Measurements from ENCODE around the gene MKLN1. TPM values are rescaled to one million over a fixed set of nuclear protein-coding genes. Genes with fewer than 3 reads are reported as not detected.

MKLN1 gene
- total and polyA plus RNA-seq, 10 of the 15 experiments (the other 5 are each of a cell fraction or from before 2014, with no cell fraction given): 13.6 to 55.8 (median 29.3) TPM

DNA sequence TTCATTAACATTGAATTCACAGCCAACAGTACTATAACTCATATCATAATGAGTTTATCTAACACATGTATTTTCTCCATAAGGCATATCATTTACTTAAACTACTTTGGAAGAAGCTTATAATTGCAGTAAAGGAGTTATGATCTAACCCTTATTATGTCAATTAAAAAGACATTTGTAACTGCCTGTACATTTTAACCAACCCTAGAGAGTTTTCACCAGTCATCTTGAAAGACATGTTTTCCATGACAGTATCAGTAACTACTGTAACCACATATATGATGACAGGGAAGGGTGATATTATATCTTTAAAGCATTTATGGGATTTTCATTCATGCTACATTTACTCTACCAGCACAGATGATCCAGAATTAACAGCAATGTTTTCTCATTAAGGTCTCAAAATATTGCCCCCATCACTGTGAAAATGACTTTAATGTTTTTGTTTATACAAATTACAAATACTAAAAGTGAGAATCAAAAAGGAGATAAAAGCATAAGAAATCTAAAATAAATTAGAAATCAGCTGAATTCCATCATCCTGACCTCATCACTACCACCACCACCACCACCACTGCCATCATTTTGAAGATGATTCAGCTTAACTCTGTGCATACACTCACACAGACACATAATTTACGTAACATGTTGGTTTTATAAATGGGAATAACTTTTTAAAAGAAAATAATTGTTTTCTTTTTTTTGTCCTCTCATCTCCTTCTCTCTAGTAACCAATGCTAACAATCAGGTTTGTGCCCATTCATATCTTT lies 53.6 kb downstream of the MKLN1 start:
- Histone ChIP-seq H3K9ac (ENCODE audit: control insufficient read depth, insufficient read depth, low read length) (no peak overlapping the region), H3K4me3 (no peak overlapping the region), H3K4me2 (ENCODE audit: control insufficient read depth, insufficient read depth) (no peak overlapping the region), H3K27me3 (replicated peaks in 1 of 2; ENCODE audit: control insufficient read depth in 2 of 2, insufficient read depth in 2 of 2, low read length in 1 of 2) (no peaks in the 10 kb centered on the region), H3K27ac (ENCODE audit: control insufficient read depth, insufficient read depth) (no peak overlapping the region), H3K36me3 (ENCODE audit: control insufficient read depth in 2 of 2, insufficient read depth in 2 of 2, low read length in 1 of 2) (no peaks in the 10 kb centered on the region), H3K4me1 (ENCODE audit: control insufficient read depth, insufficient read depth, low read length) (no peaks in the 10 kb centered on the region), H3K9me3 (replicated peaks; ENCODE audit: control insufficient read depth, insufficient read depth, low read length) (no peaks in the 10 kb centered on the region; the same call in 2 of the 3 replicates), H4K20me1 (ENCODE audit: control insufficient read depth, insufficient read depth) (no peaks in the 10 kb centered on the region), H3K79me2 (ENCODE audit: control insufficient read depth, insufficient read depth, low read length) (peaks cover 2% of the 10 kb centered on the region), H2AFZ (ENCODE audit: control insufficient read depth, low read depth, low read length) (no peak overlapping the region)
- in situ Hi-C loops (cut with MboI) (no loop called here), intact Hi-C loops (cut with micrococcal nuclease; ENCODE audit: unreplicated experiment) (no loop called here)
- WGBS (ENCODE audit: insufficient coverage, insufficient replicate concordance, low lambda C conversion rate, missing lambda C conversion rate): 100% methylated on average over 1 of the region's 1 CpG
- ChIA-PET POLR2A (interaction anchor here (0.6 kb wide), 1 partner anchor 320 kb away, joined by 4 read pairs; no protein-coding TSS in a partner anchor), SMC1A (ENCODE audit: uncharacterized antibody, unreplicated experiment) (interaction anchor here (1.2 to 2.1 kb wide), 3 partner anchors 9 to 21 kb away, joined by 3 to 7 read pairs (median 5); no protein-coding TSS in a partner anchor), CTCF (interaction anchor here (1.0 to 1.6 kb wide), 2 partner anchors 10 to 57 kb away, joined by 3 read pairs; no protein-coding TSS in a partner anchor), RAD21 (ENCODE audit: unreplicated experiment) (interaction anchor here (1.0 kb wide), 1 partner anchor 8 kb away, joined by 6 read pairs; no protein-coding TSS in a partner anchor)
- DNase-seq (ENCODE audit: low read depth, low spot score) (no peak), ATAC-seq (no peak), FAIRE-seq (no peak)
- no peak for TF ChIP-seq SMC3 (IDR thresholded peaks at IDR 0.05; ENCODE audit: borderline replicate concordance, low read length)
- TF ChIP-seq, protein P1, sequence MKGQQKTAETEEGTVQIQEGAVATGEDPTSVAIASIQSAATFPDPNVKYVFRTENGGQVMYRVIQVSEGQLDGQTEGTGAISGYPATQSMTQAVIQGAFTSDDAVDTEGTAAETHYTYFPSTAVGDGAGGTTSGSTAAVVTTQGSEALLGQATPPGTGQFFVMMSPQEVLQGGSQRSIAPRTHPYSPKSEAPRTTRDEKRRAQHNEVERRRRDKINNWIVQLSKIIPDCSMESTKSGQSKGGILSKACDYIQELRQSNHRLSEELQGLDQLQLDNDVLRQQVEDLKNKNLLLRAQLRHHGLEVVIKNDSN (IDR thresholded peaks at IDR 0.05; ENCODE audit: borderline replicate concordance, extremely low read length, insufficient read depth, low read depth, low read length): no peak
- no peak for TF ChIP-seq POLR2AphosphoS2 (IDR thresholded peaks at IDR 0.05; ENCODE audit: low read depth, low read length)
- TF ChIP-seq YBX1 (IDR thresholded peaks at IDR 0.05): no peak
- no peak for TF ChIP-seq ESRRA (IDR thresholded peaks at IDR 0.05; ENCODE audit: low read length)
- BruUV-seq (replicated peaks): no TSS peak

Data from GM12878 (cell line).